ENCODE data around the gene NHLRC3. TPM values are rescaled to one million over a fixed set of nuclear protein-coding genes. Genes with fewer than 3 reads are reported as not detected.

Gene NHLRC3
- total and polyA plus RNA-seq, 4 donors, result 9.0 to 60.3 (median 18.1) TPM

- Histone ChIP-seq H3K9me3 (ENCODE audit: control insufficient read depth in 4 of 4, insufficient read depth in 3 of 4, low read length in 3 of 4) (no peaks in the 10 kb centered on the region), H3K4me3 (peak overlapping the region; percentile 68), H3K9ac (ENCODE audit: insufficient read depth in 1 of 2, low read length in 2 of 2) (peak overlapping the region; percentile 81 to 84), H3K27me3 (ENCODE audit: control insufficient read depth in 3 of 3, insufficient read depth in 3 of 3, low read length in 2 of 3) (no peaks in the 10 kb centered on the region), H3K27ac (ENCODE audit: low read depth in 1 of 2, low read length in 1 of 2) (peak overlapping the region; percentile 81 to 91), H3K4me1 (ENCODE audit: control insufficient read depth in 5 of 5, insufficient read depth in 5 of 5, low read length in 5 of 5) (peaks cover 2 to 46% (median 9%) of the 10 kb centered on the region in 5 donors), H3K36me3 (ENCODE audit: control insufficient read depth in 4 of 4, insufficient read depth in 4 of 4, low read length in 4 of 4) (peaks cover 0 to 2% (median 0%) of the 10 kb centered on the region in 4 donors)
- 0% methylated on average over 15 of the region's 15 CpGs for WGBS, 2 donors
- ATAC-seq (ENCODE audit: insufficient read depth, low FRiP score), result peak; percentile 10
- TF ChIP-seq, protein P1, sequence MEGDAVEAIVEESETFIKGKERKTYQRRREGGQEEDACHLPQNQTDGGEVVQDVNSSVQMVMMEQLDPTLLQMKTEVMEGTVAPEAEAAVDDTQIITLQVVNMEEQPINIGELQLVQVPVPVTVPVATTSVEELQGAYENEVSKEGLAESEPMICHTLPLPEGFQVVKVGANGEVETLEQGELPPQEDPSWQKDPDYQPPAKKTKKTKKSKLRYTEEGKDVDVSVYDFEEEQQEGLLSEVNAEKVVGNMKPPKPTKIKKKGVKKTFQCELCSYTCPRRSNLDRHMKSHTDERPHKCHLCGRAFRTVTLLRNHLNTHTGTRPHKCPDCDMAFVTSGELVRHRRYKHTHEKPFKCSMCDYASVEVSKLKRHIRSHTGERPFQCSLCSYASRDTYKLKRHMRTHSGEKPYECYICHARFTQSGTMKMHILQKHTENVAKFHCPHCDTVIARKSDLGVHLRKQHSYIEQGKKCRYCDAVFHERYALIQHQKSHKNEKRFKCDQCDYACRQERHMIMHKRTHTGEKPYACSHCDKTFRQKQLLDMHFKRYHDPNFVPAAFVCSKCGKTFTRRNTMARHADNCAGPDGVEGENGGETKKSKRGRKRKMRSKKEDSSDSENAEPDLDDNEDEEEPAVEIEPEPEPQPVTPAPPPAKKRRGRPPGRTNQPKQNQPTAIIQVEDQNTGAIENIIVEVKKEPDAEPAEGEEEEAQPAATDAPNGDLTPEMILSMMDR (IDR thresholded peaks at IDR 0.05; ENCODE audit: control extremely low read depth, extremely low read depth), result no peak
- no peak for DNase-seq
Observed at GRCh38 chr13:39038569-39039030, 344 bp downstream of the NHLRC3 start.

DNA sequence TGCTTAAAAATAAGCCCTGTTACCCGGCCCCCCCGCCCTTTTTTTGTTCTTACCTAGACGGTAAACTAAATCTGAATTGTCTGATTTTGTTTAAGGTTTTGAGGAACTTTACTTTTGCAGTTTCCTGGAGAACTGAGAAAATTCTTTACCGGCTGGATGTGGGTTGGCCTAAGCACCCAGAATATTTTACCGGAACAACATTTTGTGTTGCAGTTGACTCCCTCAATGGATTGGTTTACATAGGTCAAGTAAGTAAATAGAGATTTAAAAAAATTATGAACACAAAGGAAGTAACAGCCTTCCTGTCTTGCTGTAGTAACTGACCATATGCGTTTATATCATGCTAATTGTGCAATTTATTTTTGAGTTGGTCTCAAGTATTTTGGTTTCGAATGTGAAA lies 785 bp downstream of the NHLRC3 start:
- Histone ChIP-seq H3K9ac (ENCODE audit: insufficient read depth in 1 of 2, low read length in 2 of 2) (peak overlapping the region in 1 of 2 donors; percentile 84), H3K36me3 (ENCODE audit: control insufficient read depth in 4 of 4, insufficient read depth in 4 of 4, low read length in 4 of 4) (peaks cover 0 to 4% (median 2%) of the 10 kb centered on the region in 4 donors), H3K27ac (ENCODE audit: low read depth in 1 of 2, low read length in 1 of 2) (no peak overlapping the region), H3K27me3 (ENCODE audit: control insufficient read depth in 3 of 3, insufficient read depth in 3 of 3, low read length in 2 of 3) (no peaks in the 10 kb centered on the region), H3K4me3 (no peak overlapping the region), H3K9me3 (ENCODE audit: control insufficient read depth in 4 of 4, insufficient read depth in 3 of 4, low read length in 3 of 4) (no peaks in the 10 kb centered on the region), H3K4me1 (ENCODE audit: control insufficient read depth in 5 of 5, insufficient read depth in 5 of 5, low read length in 5 of 5) (peaks cover 2 to 46% (median 9%) of the 10 kb centered on the region in 5 donors)
- WGBS, 2 donors, result 3 to 7% methylated on average over 7 of the region's 7 CpGs
- DNase-seq (peak in 1 of 3 donors; percentile 11), ATAC-seq (ENCODE audit: insufficient read depth, low FRiP score) (no peak)
- TF ChIP-seq, protein P1 (IDR thresholded peaks at IDR 0.05; ENCODE audit: control extremely low read depth, extremely low read depth), result no peak

DNA sequence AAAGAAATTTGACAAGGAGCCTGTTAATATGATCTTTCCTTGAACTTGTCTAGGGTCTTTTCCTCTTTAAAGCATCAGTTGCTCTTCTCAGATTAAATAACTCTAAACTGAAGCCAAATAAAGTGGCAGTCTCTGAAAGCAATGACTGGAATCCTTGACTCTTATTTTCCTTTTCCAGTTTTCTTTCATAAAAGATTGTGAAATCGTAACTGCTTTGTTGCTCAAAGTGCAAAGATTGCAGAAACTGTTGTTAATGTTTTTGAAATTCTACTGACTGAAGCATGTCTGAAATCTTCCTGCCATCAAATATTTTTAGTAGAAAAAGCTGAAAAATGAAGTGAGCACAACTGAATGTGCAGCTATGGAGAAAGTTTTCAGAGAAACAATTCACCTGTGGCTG lies 1.9 kb downstream of the NHLRC3 start:
- Histone ChIP-seq H3K27ac (ENCODE audit: low read depth in 1 of 2, low read length in 1 of 2) (no peak overlapping the region), H3K4me1 (ENCODE audit: control insufficient read depth in 5 of 5, insufficient read depth in 5 of 5, low read length in 5 of 5) (peaks cover 2 to 36% (median 8%) of the 10 kb centered on the region in 5 donors), H3K4me3 (no peak overlapping the region), H3K9me3 (ENCODE audit: control insufficient read depth in 4 of 4, insufficient read depth in 3 of 4, low read length in 3 of 4) (no peaks in the 10 kb centered on the region), H3K9ac (ENCODE audit: insufficient read depth in 1 of 2, low read length in 2 of 2) (no peak overlapping the region), H3K36me3 (ENCODE audit: control insufficient read depth in 4 of 4, insufficient read depth in 4 of 4, low read length in 4 of 4) (peaks cover 1 to 5% (median 4%) of the 10 kb centered on the region in 4 donors), H3K27me3 (ENCODE audit: control insufficient read depth in 3 of 3, insufficient read depth in 3 of 3, low read length in 2 of 3) (no peaks in the 10 kb centered on the region)
- TF ChIP-seq, protein P1 (IDR thresholded peaks at IDR 0.05; ENCODE audit: control extremely low read depth, extremely low read depth), result no peak
- ATAC-seq (ENCODE audit: insufficient read depth, low FRiP score), result no peak
- DNase-seq, result peak in 2 of 3 donors; percentile 41 to 62
- 28 to 47% methylated on average over 1 of the region's 1 CpG for WGBS, 2 donors

DNA sequence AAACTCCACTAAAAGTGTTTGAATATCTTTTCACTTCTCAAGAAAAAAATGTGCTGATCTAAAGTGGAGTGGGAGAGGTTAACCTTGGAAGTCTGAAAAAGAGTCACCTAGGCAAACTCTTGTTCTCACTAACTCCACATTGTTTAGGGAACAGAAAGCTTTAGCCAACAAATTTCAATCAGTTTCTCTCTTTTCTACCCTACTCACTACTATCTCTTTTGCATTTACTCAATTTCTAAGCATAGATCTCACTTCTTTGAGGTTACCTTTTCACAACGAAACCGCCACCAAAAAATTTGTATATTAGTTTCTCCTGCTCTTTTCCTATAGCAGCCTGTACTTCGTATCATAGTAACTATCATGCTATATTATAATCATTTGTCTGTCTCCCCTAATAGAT lies 6.3 kb downstream of the NHLRC3 start:
- no peak overlapping the region for H3K4me3 ChIP-seq
- H3K36me3 ChIP-seq (ENCODE audit: control insufficient read depth in 4 of 4, insufficient read depth in 4 of 4, low read length in 4 of 4), result peaks cover 3 to 6% (median 4%) of the 10 kb centered on the region in 4 donors
- TF ChIP-seq, protein P1 (IDR thresholded peaks at IDR 0.05; ENCODE audit: control extremely low read depth, extremely low read depth), result no peak
- H3K9ac ChIP-seq (ENCODE audit: insufficient read depth in 1 of 2, low read length in 2 of 2), result no peak overlapping the region
- WGBS, 2 donors, result 94 to 97% methylated on average over 3 of the region's 3 CpGs
- H3K4me1 ChIP-seq (ENCODE audit: control insufficient read depth in 5 of 5, insufficient read depth in 5 of 5, low read length in 5 of 5), result peaks cover 0 to 25% (median 2%) of the 10 kb centered on the region in 5 donors
- no peak for DNase-seq
- no peak for ATAC-seq (ENCODE audit: insufficient read depth, low FRiP score)
- H3K27ac ChIP-seq (ENCODE audit: low read depth in 1 of 2, low read length in 1 of 2), result no peak overlapping the region
- no peaks in the 10 kb centered on the region for H3K9me3 ChIP-seq (ENCODE audit: control insufficient read depth in 4 of 4, insufficient read depth in 3 of 4, low read length in 3 of 4)
- no peaks in the 10 kb centered on the region for H3K27me3 ChIP-seq (ENCODE audit: control insufficient read depth in 3 of 3, insufficient read depth in 3 of 3, low read length in 2 of 3)

Measured in lung (tissue), 12 donors.